ENCODE data around the gene SDF2L1.

DNA sequence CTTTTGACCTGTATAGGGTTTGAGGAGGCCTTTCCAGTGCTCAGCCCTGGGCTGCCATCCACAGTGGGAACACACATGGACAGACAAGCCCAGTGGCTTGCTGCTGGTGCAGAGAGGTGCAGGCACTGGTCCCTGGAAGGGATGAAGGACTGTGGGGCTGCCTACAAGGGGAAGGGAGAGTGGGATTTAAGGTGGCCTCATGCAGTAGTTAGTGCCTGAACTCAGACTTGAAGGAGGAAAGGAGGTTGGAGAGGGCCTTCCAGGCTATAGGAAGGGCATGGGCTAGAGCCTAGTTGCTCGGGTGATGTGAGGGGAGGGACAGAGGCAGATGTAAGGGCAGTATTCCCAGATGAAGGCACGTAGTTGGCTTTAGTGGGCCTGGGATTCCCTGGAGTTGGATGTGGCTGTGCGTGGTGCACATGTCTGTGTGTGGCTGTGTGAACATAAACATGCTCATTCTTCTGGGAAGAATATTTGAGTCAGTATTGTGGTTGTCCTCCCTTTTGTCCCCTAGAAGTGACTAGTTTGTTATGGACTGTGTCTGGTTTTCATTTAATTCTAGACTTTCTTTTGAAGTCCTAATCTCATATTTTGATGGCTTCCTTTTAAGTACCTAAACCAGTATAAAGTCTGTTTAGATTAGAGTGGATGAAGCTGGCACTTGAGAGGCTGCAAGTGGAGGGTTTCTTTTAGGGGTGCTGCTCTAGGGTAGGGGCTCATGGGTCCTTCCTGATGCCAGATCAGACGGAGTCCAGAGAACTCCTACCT lies 30.7 kb upstream of the SDF2L1 start:
- TF ChIP-seq RARB (CRISPR knock-in tag; IDR thresholded peaks at IDR 0.05) (no peak), ZFP3 (CRISPR knock-in tag; IDR thresholded peaks at IDR 0.05) (no peak), ZFP30 (CRISPR knock-in tag; IDR thresholded peaks at IDR 0.05) (no peak), BACH2 (CRISPR knock-in tag; IDR thresholded peaks at IDR 0.05; ENCODE audit: borderline replicate concordance) (no peak)
- TF ChIP-seq, protein P1, sequence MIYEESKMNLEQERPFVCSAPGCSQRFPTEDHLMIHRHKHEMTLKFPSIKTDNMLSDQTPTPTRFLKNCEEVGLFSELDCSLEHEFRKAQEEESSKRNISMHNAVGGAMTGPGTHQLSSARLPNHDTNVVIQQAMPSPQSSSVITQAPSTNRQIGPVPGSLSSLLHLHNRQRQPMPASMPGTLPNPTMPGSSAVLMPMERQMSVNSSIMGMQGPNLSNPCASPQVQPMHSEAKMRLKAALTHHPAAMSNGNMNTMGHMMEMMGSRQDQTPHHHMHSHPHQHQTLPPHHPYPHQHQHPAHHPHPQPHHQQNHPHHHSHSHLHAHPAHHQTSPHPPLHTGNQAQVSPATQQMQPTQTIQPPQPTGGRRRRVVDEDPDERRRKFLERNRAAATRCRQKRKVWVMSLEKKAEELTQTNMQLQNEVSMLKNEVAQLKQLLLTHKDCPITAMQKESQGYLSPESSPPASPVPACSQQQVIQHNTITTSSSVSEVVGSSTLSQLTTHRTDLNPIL (CRISPR knock-in tag; IDR thresholded peaks at IDR 0.05; ENCODE audit: low read depth): no peak
